ENCODE measurements around the gene ECHDC3. TPM values are rescaled to one million over a fixed set of nuclear protein-coding genes. Genes with fewer than 3 reads are reported as not detected.
A peak's percentile ranks its signal among the peaks of the same experiment; 100 is the strongest.

The ECHDC3 gene
- total and polyA plus RNA-seq, 2 of the 13 experiments (the other 11 are each of a cell fraction or from before 2014, with no cell fraction given), result not detected

DNA sequence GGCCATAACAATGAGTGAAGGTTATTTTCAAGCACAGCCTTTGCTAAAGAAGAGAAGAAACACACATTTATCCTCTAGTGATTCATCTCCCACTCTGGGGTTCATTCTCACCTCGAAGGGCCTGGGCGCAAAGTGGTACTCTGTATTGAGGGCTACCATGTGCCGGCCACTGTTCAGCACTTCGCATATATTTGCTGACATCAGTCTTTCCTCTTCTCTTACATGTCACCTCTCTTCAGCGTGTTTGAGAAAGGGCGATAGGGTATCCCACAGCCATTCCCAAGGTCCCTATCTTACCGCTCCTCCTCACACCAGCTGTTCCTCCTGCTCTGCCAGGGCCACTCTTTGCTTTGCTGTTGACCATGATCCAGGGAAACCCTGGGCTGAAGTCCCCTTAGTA lies 48.8 kb upstream of the ECHDC3 start:
- no peak overlapping the region for H2AFZ ChIP-seq (ENCODE audit: low read length)
- no peak for ATAC-seq
- no peak overlapping the region for H3K4me2 ChIP-seq (ENCODE audit: low read depth, low read length)
- ChIA-PET CTCF (ENCODE audit: low intra/inter-chr PET ratio, low total read pairs) (no interaction called here), POLR2A (no interaction called here)
- intact Hi-C loops (cut with micrococcal nuclease; ENCODE audit: unreplicated experiment), result no loop called here
- H4K20me1 ChIP-seq (ENCODE audit: insufficient read depth, low read length), result no peaks in the 10 kb centered on the region
- WGBS (ENCODE audit: low lambda C conversion rate), result 97% methylated on average over 7 of the region's 7 CpGs
- no peak for DNase-seq (ENCODE audit: low spot score)
- in situ Hi-C loops (cut with HindIII; ENCODE audit: extremely low pct_ligation_motif_present, low pct_unique_long_range_greater_than_20kb), result no loop called here
- no peaks in the 10 kb centered on the region for H3K79me2 ChIP-seq (ENCODE audit: insufficient read depth, low read length)
- FAIRE-seq, result no peak
- no peaks in the 10 kb centered on the region for H3K27me3 ChIP-seq (ENCODE audit: control insufficient read depth in 1 of 2, insufficient read depth in 2 of 2, low read length in 2 of 2)
- H3K4me1 ChIP-seq (ENCODE audit: insufficient read depth, low read length), result peaks cover 74% of the 10 kb centered on the region
- no peak overlapping the region for H3K4me3 ChIP-seq (replicated peaks in 1 of 3; ENCODE audit: insufficient read depth in 1 of 3, low read depth in 2 of 3, low read length in 3 of 3)
- no peak overlapping the region for H3K27ac ChIP-seq (ENCODE audit: extremely low read length, insufficient read depth, low read length)
- no peaks in the 10 kb centered on the region for H3K36me3 ChIP-seq (replicated peaks in 1 of 2; ENCODE audit: control insufficient read depth in 1 of 2, insufficient read depth in 2 of 2, low read length in 2 of 2)
- H3K9me3 ChIP-seq (ENCODE audit: low read length), result no peaks in the 10 kb centered on the region
- H3K9ac ChIP-seq (ENCODE audit: insufficient read depth, low read depth, low read length), result no peak overlapping the region
- BruUV-seq (replicated peaks), result no TSS peak
- no peak for TF ChIP-seq CENPT (CRISPR knock-in tag; IDR thresholded peaks at IDR 0.05; ENCODE audit: low read depth)
- TF ChIP-seq MAFF (IDR thresholded peaks at IDR 0.05; ENCODE audit: low read depth, low read length), result peak; percentile 30; the same call in 1 of the 2 replicates
- TF ChIP-seq NFKB2 (CRISPR knock-in tag; IDR thresholded peaks at IDR 0.05; ENCODE audit: borderline replicate concordance), result no peak
- TF ChIP-seq, protein P1, sequence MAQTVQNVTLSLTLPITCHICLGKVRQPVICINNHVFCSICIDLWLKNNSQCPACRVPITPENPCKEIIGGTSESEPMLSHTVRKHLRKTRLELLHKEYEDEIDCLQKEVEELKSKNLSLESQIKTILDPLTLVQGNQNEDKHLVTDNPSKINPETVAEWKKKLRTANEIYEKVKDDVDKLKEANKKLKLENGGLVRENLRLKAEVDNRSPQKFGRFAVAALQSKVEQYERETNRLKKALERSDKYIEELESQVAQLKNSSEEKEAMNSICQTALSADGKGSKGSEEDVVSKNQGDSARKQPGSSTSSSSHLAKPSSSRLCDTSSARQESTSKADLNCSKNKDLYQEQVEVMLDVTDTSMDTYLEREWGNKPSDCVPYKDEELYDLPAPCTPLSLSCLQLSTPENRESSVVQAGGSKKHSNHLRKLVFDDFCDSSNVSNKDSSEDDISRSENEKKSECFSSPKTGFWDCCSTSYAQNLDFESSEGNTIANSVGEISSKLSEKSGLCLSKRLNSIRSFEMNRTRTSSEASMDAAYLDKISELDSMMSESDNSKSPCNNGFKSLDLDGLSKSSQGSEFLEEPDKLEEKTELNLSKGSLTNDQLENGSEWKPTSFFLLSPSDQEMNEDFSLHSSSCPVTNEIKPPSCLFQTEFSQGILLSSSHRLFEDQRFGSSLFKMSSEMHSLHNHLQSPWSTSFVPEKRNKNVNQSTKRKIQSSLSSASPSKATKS (CRISPR knock-in tag; IDR thresholded peaks at IDR 0.05), result no peak
- no peak for TF ChIP-seq KMT2A (CRISPR knock-in tag; IDR thresholded peaks at IDR 0.05)
- TF ChIP-seq ONECUT2 (CRISPR knock-in tag; IDR thresholded peaks at IDR 0.05), result no peak
- no peak for TF ChIP-seq ARNTL (CRISPR knock-in tag; IDR thresholded peaks at IDR 0.05)
- TF ChIP-seq, protein P2, sequence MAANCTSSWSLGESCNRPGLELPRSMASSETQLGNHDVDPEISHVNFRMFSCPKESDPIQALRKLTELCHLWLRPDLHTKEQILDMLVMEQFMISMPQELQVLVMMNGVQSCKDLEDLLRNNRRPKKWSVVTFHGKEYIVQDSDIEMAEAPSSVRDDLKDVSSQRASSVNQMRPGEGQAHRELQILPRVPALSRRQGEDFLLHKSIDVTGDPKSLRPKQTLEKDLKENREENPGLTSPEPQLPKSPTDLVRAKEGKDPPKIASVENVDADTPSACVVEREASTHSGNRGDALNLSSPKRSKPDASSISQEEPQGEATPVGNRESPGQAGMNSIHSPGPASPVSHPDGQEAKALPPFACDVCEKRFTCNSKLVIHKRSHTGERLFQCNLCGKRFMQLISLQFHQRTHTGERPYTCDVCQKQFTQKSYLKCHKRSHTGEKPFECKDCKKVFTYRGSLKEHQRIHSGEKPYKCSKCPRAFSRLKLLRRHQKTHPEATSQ (CRISPR knock-in tag; IDR thresholded peaks at IDR 0.05; ENCODE audit: borderline replicate concordance), result no peak
- TF ChIP-seq MAFK (conservative IDR thresholded peaks at IDR 0.05 in 1 of 2, IDR thresholded peaks at IDR 0.05 in 1 of 2; ENCODE audit: low read length in 2 of 2), result peak; percentile 59 to 72
- no peak for TF ChIP-seq STAT5B (CRISPR knock-in tag; IDR thresholded peaks at IDR 0.05)
- no peak for TF ChIP-seq NR3C1 (CRISPR knock-in tag; IDR thresholded peaks at IDR 0.05)

All from HepG2 (cell line).